HG03060 (cell line): ENCODE data around the gene ARMH3.

ENCODE experiments used
- ATAC-seq: cut with Tn5 transposase; IDR thresholded peaks from one replicate; pipeline ENCODE4 v1.9.1; 2021; ENCODE audit warnings: low read depth, moderate number of reproducible peaks; ENCODE audit not compliant: unreplicated experiment

Gene ARMH3

GRCh38 chr10:101875068-101875688, 180.8 kb downstream of the ARMH3 start:
- ATAC-seq: no peak

DNA sequence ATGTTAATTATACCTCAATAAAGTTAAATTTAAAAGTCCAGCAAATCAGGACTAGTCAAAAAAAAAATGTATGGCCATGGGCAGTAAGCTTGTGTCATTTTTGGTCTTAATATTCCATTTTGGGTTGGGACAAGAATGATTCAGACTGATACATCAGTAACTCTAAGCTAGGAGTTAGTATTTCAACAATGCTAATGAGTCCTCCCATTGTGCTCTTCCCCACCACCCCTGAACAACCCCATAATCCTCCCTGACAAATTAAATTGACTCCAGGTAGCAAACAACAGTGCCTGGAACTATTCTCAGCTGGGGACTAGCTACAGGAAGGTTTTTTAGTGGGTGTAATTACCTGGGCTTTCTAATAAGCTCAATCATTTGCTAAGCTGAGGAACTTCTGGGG, 181.7 kb downstream of the ARMH3 start:
- ATAC-seq: no peak

GRCh38 chr10:101867931-101868330, 188.0 kb downstream of the ARMH3 start:
- ATAC-seq: no peak

GRCh38 chr10:101859530-101859929, 196.4 kb downstream of the ARMH3 start:
- ATAC-seq: no peak

GRCh38 chr10:101858723-101859500, 197.1 kb downstream of the ARMH3 start:
- peak; percentile 69 for ATAC-seq

DNA sequence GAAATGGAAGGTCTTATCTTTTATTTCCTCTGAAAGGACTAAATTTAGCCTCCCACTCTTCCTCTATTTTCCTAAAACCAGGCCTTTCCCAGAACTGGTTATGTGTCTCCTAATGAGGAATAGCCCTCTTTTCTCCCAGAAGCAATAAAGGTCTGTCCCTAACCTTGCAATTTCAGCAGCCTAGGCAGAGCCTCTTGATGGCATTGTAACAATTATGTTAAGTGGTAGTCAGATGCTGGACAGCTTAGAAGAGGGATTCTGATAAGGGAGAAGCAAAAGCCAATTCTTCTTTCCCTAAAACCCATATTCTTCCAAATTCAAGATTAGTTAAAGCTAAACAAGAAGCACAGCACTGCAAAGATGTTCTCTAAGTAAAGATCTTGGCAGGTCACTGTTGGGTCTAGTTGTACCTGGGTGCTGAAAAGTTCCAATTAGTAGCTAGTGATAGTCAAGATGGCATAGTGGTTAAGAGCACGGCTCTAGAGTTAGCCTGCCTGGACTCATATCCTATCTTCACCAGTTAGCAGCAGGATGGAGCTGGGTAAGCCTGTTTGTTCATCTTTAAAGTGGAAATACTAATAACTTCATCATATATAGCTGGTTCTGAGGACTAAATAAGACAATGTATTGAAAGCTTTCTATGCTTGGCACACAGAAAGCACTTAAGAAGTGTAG, 198.0 kb downstream of the ARMH3 start:
- no peak for ATAC-seq

- no peak for ATAC-seq
Observed at GRCh38 chr10:101856626-101857025, 199.3 kb downstream of the ARMH3 start.

DNA sequence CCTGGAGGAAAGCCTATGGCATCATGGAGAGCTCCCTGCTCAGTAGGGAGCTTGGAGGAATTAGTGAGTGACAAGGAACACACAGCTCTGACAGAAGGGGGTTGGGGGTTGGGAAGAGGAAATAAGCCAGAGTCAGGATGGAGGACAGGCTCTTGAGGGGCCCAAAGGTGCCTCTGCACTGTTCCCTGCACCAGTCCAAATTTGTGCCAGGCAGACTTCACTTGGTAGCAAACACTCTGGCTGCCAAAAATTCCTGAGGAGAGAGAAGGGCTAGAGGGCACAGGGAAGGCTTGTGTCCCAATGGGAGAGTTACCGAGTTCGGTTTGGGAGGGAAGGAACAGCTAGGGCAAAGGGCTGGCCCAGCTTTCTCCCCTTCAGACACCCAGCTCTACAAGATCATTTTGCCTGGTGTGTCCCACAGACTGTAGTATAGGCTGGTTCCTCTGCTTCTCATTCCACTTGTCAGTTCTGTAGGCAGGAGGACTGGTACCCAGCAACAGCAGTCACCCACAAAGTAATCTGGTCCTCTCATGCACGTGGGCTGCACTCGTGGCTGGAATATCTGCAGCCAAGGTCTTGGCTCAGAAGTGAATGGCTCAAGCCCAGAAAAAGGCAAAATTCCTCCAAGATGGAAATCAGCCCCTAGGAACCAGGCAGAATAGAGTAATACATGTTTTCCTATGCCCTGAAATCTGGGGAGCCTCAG, 204.4 kb downstream of the ARMH3 start:
- no peak for ATAC-seq

- no peak for ATAC-seq
Observed at GRCh38 chr10:101850749-101851148, 205.2 kb downstream of the ARMH3 start.

DNA sequence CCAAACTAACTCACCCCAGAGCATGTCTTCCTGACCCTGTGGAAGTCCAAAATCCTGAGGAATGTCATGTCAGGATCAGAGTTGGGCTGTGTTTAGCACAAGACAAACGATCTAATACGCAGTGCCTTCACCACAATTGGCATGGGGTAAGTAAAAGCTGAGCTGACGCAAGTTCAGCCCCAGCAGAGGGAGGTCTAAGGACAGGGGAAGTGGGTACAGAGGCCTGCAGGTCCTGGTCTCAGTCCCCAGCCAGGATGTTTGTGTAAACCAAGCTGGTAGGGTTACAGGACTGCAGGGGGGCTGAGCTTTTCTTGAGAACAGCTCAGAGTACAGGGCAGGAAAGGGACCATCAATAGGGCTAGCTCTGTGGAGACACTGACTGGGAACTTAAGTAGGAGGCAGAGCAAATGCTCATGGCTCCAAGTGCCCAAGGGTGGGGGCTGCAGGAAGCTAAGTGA, 207.1 kb downstream of the ARMH3 start:
- no peak for ATAC-seq

GRCh38 chr10:101848408-101848807, 207.6 kb downstream of the ARMH3 start:
- ATAC-seq: no peak

GRCh38 chr10:101845893-101846292, 210.1 kb downstream of the ARMH3 start:
- no peak for ATAC-seq

- no peak for ATAC-seq
Observed at GRCh38 chr10:101843032-101844021, 212.6 kb downstream of the ARMH3 start, which contains the start of gene KCNIP2. TSS of gene KCNIP2 (minus strand) at chr10:101843800. CDS start at chr10:101843568, 232 bp downstream.

- no peak for ATAC-seq
Observed at GRCh38 chr10:101841826-101842225, 214.1 kb downstream of the ARMH3 start.

DNA sequence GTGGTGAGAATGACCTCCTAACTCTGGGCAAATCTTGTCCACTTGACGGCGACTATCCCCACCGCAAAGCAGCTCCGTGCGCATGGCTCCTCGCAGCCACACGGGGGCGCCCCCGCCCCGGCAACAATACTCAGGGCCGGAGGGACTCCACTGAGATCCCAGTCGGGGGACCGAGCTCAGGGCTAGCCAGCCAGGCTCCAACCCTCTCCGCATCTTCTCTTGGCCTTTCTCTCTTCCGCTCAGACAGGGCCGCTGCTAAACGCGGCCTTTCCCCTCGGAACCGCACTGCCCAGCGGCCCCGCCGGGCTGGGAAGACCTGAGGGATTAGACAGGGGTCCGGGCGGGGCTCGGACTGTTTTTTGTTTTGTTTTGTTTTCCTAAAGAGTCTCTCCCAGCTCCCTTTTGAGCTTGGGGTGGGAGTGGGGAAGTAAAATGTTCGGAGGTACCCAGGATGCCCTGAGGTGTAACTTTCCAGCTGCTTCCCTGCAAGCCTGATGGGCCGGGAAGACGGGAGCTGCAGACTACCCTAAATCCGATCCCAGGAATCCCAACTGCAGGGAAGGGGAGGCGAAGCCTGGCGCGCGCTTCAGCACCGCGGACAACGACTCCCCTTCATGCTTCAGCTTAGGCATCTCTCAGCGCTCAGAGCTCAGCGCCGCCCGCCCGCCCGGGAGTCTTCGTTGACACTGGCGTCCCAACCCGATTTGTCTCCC, 215.1 kb downstream of the ARMH3 start:
- ATAC-seq: no peak

DNA sequence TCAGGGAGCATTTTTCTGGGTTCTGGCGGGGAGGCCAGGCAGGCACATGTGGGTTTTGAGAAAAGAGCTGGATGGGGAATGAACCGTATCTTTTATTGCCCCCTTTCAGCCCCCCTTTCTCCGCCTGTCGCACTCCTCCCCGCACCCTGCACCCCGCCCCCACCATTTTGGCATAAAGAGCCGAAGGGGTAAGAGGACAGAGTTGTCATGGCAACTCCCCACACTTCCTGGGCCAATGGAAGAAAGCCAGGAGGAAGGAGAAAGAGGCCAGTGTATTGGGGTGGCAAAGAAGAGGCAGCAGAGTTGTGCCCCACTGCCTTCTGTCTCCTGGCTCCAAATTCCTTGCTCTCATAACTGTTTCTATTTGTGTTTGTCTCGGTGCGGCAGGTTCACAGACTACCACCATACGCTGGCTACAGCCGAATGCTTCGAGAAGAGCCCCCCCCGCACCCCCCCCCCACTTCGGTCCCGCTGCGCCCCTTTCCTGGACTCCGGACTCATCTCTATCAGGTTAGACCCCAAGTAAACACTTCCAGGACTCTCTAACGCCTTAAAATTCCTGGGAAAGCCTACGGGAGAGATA, 215.8 kb downstream of the ARMH3 start:
- ATAC-seq: no peak

GRCh38 chr10:101839416-101840063, 216.4 kb downstream of the ARMH3 start:
- no peak for ATAC-seq

GRCh38 chr10:101839002-101839401, 217.0 kb downstream of the ARMH3 start:
- no peak for ATAC-seq
